ENCODE measurements around the gene ZNF764.
"Not testable (repeated sequence)": the region's sequence is repeated elsewhere in the genome, so short reads cannot be mapped to it uniquely, and the experiment has no call there.

Gene ZNF764

DNA sequence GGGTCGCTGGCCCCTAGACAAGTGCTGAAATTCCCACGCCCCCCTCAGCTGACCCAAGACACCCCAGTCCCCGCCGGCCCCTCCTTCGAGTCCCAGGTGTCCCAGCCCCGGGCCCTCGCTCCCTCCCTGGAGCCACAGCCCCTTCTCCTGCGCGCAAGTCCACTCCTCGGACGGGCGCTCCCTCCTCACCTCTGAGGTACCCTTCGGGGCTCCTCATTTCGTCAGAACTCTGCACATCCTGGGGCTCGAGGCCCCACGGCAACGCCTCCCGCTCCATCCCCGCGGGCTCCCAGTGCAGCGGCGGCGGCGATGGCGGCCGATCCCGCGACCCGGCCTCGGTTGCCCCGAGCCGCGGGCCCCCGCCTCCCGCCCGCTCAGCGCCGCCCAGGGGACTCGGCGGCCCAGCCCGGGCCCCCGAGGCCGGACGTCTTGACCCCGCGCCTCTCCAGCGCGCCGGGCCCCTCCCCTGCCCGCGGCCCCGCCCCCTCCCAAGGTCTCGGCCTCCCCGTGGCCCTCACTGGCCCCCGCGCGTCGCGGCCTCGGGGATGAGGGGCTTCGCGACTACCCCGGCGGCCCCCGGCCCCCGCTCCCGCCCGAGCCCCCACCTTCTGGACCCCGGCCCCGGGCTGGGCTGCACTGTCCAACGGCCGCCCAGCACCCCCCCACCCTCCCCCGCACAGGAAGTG is 31.9 kb downstream of the ZNF764 start, which contains the start of gene ZNF768:
TSS of gene ZNF768 (minus strand) at position 430 of the 686 bp plus-strand sequence. CDS start at position 277, 153 bp downstream.
- Histone ChIP-seq H3K4me1 (peaks cover 13% of the 10 kb centered on the region), H3K4me3 (ENCODE audit: low read depth, low read length) (peak within 1 kb of the TSS; percentile 97), H3K27me3 (ENCODE audit: control insufficient read depth, insufficient read depth, low read length) (no peaks in the 10 kb centered on the region), H3K4me2 (ENCODE audit: low read length) (peak within 1 kb of the TSS; percentile 94), H3K36me3 (ENCODE audit: control insufficient read depth, insufficient read depth, low read length) (no peaks in the 10 kb centered on the region), H3K9me3 (ENCODE audit: control insufficient read depth, low read length) (no peaks in the 10 kb centered on the region), H2AFZ (peak within 1 kb of the TSS; percentile 99), H3K9ac (peak within 1 kb of the TSS; percentile 99), H3K27ac (peak within 1 kb of the TSS; percentile 100), H3K79me2 (no peaks in the 10 kb centered on the region)
- TF ChIP-seq, protein P1, sequence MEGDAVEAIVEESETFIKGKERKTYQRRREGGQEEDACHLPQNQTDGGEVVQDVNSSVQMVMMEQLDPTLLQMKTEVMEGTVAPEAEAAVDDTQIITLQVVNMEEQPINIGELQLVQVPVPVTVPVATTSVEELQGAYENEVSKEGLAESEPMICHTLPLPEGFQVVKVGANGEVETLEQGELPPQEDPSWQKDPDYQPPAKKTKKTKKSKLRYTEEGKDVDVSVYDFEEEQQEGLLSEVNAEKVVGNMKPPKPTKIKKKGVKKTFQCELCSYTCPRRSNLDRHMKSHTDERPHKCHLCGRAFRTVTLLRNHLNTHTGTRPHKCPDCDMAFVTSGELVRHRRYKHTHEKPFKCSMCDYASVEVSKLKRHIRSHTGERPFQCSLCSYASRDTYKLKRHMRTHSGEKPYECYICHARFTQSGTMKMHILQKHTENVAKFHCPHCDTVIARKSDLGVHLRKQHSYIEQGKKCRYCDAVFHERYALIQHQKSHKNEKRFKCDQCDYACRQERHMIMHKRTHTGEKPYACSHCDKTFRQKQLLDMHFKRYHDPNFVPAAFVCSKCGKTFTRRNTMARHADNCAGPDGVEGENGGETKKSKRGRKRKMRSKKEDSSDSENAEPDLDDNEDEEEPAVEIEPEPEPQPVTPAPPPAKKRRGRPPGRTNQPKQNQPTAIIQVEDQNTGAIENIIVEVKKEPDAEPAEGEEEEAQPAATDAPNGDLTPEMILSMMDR (IDR thresholded peaks at IDR 0.05) = no peak

- peak overlapping the region; percentile 100 for H3K27ac ChIP-seq
- H3K9me3 ChIP-seq (ENCODE audit: control insufficient read depth, low read length) = no peaks in the 10 kb centered on the region
- H2AFZ ChIP-seq = peak overlapping the region; percentile 79
- H3K9ac ChIP-seq = no peak overlapping the region
- H3K36me3 ChIP-seq (ENCODE audit: control insufficient read depth, insufficient read depth, low read length) = no peaks in the 10 kb centered on the region
- peak overlapping the region; percentile 88 for H3K4me2 ChIP-seq (ENCODE audit: low read length)
- TF ChIP-seq, protein P1 (IDR thresholded peaks at IDR 0.05) = no peak
- H3K27me3 ChIP-seq (ENCODE audit: control insufficient read depth, insufficient read depth, low read length) = no peaks in the 10 kb centered on the region
- H3K4me3 ChIP-seq (ENCODE audit: low read depth, low read length) = peak overlapping the region; percentile 79
- no peaks in the 10 kb centered on the region for H3K79me2 ChIP-seq
- peaks cover 13% of the 10 kb centered on the region for H3K4me1 ChIP-seq
Measured at GRCh38 chr16:30525844-30526136, 32.4 kb downstream of the ZNF764 start.

GRCh38 chr16:30524575-30525568 is 33.3 kb downstream of the ZNF764 start:
- Histone ChIP-seq H3K4me3 (ENCODE audit: low read depth, low read length) (no peak overlapping the region), H3K36me3 (ENCODE audit: control insufficient read depth, insufficient read depth, low read length) (no peaks in the 10 kb centered on the region), H3K27me3 (ENCODE audit: control insufficient read depth, insufficient read depth, low read length) (no peaks in the 10 kb centered on the region), H3K9me3 (ENCODE audit: control insufficient read depth, low read length) (no peaks in the 10 kb centered on the region), H3K4me2 (ENCODE audit: low read length) (no peak overlapping the region), H3K27ac (no peak overlapping the region), H3K4me1 (peaks cover 13% of the 10 kb centered on the region), H2AFZ (no peak overlapping the region), H3K79me2 (no peaks in the 10 kb centered on the region), H3K9ac (no peak overlapping the region)
- TF ChIP-seq, protein P1 (IDR thresholded peaks at IDR 0.05) = no peak

DNA sequence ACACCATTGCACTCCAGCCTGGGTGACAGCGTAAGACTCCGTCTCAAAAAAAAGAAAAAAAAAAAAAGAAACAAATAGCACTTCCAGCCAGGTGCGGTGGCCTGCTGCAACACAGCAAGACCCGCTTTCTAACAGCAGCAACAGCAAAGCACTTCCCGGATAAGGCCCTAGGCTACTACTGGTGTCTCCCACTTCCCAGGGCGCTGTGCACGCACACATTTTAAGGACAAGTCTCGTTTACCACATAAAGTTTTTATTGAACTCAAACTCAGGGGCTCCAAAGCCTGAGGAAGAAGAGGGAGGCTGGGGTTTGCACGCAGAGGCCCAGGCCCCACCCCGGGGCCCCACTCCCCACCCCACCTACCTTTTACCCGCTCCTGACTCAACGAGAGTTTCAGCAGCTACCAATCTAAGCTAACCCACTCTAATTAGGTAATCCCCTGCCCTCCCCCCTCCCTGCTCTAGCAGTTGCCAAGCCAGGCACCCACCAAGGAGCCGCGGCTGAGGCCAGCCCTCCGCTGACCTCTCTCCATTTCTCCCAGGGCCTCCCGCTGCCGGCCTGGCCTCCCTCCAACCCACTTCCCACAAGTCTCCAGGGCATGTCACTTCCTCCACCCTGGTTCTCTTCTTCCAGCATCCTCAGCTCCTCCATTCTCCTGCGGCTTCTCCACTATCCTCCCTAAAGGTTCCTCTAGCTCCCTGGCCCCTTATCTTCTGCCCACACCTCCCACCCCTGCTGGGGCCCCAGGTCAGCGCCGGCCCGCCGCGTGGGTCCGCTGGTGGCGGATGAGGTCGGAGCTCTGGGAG is 34.2 kb downstream of the ZNF764 start:
- Histone ChIP-seq H3K4me1 (peaks cover 13% of the 10 kb centered on the region), H3K36me3 (ENCODE audit: control insufficient read depth, insufficient read depth, low read length) (no peaks in the 10 kb centered on the region), H3K27ac (no peak overlapping the region), H3K4me2 (ENCODE audit: low read length) (no peak overlapping the region), H3K9ac (no peak overlapping the region), H3K9me3 (ENCODE audit: control insufficient read depth, low read length) (no peaks in the 10 kb centered on the region), H2AFZ (no peak overlapping the region), H3K4me3 (ENCODE audit: low read depth, low read length) (no peak overlapping the region), H3K27me3 (ENCODE audit: control insufficient read depth, insufficient read depth, low read length) (no peaks in the 10 kb centered on the region), H3K79me2 (no peaks in the 10 kb centered on the region)
- TF ChIP-seq, protein P1 (IDR thresholded peaks at IDR 0.05) = no peak

DNA sequence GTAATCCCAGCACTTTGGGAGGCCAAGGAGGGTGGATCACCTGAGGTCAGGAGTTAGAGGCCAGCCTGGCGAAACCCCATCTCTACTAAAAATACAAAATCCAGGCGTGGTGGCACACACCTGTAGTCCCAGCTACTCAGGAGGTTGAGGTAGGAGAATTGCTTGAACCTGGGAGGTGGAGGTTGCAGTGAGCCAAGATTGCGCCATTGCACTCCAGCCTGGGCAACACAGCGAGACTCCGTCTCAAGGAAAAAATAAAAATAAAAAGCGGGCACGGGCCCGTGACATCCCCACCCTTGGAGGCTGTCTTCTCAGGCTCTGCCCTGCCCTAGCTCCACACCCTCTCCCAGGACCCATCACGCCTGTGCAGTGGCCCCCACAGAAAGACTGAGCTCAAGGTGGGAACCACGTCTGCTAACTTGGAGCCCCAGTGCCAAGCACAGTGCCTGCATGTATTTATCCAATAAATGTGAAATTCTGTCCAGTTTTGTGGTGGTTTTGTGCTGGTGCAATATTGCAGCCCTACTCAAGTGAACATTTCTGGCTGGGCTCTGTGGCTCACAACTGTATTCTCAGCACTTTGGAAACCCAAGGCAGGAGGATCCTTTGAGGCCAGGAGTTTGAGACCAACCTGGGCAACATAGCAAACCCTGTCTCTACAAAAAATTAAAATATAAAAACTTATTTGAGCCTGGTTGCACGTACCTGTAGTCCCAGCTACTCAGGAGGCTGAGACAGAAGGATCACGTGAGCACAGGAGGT is 35.3 kb downstream of the ZNF764 start:
- not testable (repeated sequence) for H3K9me3 ChIP-seq (ENCODE audit: control insufficient read depth, low read length); H3K4me3 ChIP-seq (ENCODE audit: low read depth, low read length); H3K9ac ChIP-seq; H3K4me1 ChIP-seq; H3K79me2 ChIP-seq; H3K27me3 ChIP-seq (ENCODE audit: control insufficient read depth, insufficient read depth, low read length); H3K36me3 ChIP-seq (ENCODE audit: control insufficient read depth, insufficient read depth, low read length); H3K4me2 ChIP-seq (ENCODE audit: low read length); H2AFZ ChIP-seq; H3K27ac ChIP-seq
